ENCODE data around the gene HEATR9. TPM values are rescaled to one million over a fixed set of nuclear protein-coding genes. Genes with fewer than 3 reads are reported as not detected.

The HEATR9 gene
- total RNA-seq, 1 donor from 2014 or later: not detected

- no peaks in the 10 kb centered on the region for H3K27me3 ChIP-seq
- H3K9me3 ChIP-seq: no peaks in the 10 kb centered on the region
- no peak overlapping the region for H3K27ac ChIP-seq
- intact Hi-C loops (cut with DNase I): no loop called here
- H3K4me3 ChIP-seq: no peak overlapping the region
- TF ChIP-seq CTCF (IDR thresholded peaks at IDR 0.05): no peak
- no peaks in the 10 kb centered on the region for H3K36me3 ChIP-seq
- H3K4me1 ChIP-seq: peaks cover 0 to 7% of the 10 kb centered on the region in 2 donors
- DNase-seq (ENCODE audit: low spot score in 2 of 2): no peak
These were observed 2.2 kb downstream of the HEATR9 start for GRCh38 chr17:35866341-35866950.

- Histone ChIP-seq H3K4me3 (no peak overlapping the region), H3K36me3 (no peaks in the 10 kb centered on the region), H3K9me3 (no peaks in the 10 kb centered on the region), H3K27me3 (no peaks in the 10 kb centered on the region), H3K27ac (no peak overlapping the region), H3K4me1 (peaks cover 0 to 7% of the 10 kb centered on the region in 2 donors)
- TF ChIP-seq CTCF (IDR thresholded peaks at IDR 0.05): no peak
- DNase-seq (ENCODE audit: low spot score in 2 of 2): no peak
- intact Hi-C loops (cut with DNase I): no loop called here
These were observed 3.0 kb downstream of the HEATR9 start for GRCh38 chr17:35865412-35866340.

- no peak for DNase-seq (ENCODE audit: low spot score in 2 of 2)
- H3K27me3 ChIP-seq: no peaks in the 10 kb centered on the region
- no peak overlapping the region for H3K27ac ChIP-seq
- no peaks in the 10 kb centered on the region for H3K9me3 ChIP-seq
- intact Hi-C loops (cut with DNase I): no loop called here
- no peaks in the 10 kb centered on the region for H3K36me3 ChIP-seq
- no peak overlapping the region for H3K4me3 ChIP-seq
- peaks cover 0 to 7% of the 10 kb centered on the region in 2 donors for H3K4me1 ChIP-seq
- TF ChIP-seq CTCF (IDR thresholded peaks at IDR 0.05): no peak
These were observed 3.8 kb downstream of the HEATR9 start for GRCh38 chr17:35864853-35865252.

- TF ChIP-seq CTCF (IDR thresholded peaks at IDR 0.05): no peak
- H3K27ac ChIP-seq: no peak overlapping the region
- H3K36me3 ChIP-seq: peaks cover 5 to 10% of the 10 kb centered on the region in 2 donors
- H3K4me3 ChIP-seq: no peak overlapping the region
- no peak for DNase-seq (ENCODE audit: low spot score in 2 of 2)
- H3K9me3 ChIP-seq: no peaks in the 10 kb centered on the region
- intact Hi-C loops (cut with DNase I): no loop called here
- H3K27me3 ChIP-seq: no peaks in the 10 kb centered on the region
- no peaks in the 10 kb centered on the region for H3K4me1 ChIP-seq
These were observed 12.1 kb downstream of the HEATR9 start for GRCh38 chr17:35856603-35857002.

GRCh38 chr17:35855965-35856364 lies 12.7 kb downstream of the HEATR9 start:
- intact Hi-C loops (cut with DNase I): no loop called here

More at GRCh38 chr17:35855965-35856364, 12.7 kb downstream of the HEATR9 start:
- H3K27me3 ChIP-seq: no peaks in the 10 kb centered on the region
- no peak overlapping the region for H3K27ac ChIP-seq
- H3K36me3 ChIP-seq: peaks cover 5 to 11% of the 10 kb centered on the region in 2 donors
- no peaks in the 10 kb centered on the region for H3K9me3 ChIP-seq
- no peak for DNase-seq (ENCODE audit: low spot score in 2 of 2)
- TF ChIP-seq CTCF (IDR thresholded peaks at IDR 0.05): no peak
- H3K4me3 ChIP-seq: no peak overlapping the region
- no peaks in the 10 kb centered on the region for H3K4me1 ChIP-seq
